ENCODE results near the gene VAT1. TPM values are rescaled to one million over a fixed set of nuclear protein-coding genes. Genes with fewer than 3 reads are reported as not detected.

Gene VAT1
- total and polyA plus RNA-seq, 9 of the 15 experiments (the other 6 are each of a cell fraction or from before 2014, with no cell fraction given): 29.4 to 153 (median 66.7) TPM

DNA sequence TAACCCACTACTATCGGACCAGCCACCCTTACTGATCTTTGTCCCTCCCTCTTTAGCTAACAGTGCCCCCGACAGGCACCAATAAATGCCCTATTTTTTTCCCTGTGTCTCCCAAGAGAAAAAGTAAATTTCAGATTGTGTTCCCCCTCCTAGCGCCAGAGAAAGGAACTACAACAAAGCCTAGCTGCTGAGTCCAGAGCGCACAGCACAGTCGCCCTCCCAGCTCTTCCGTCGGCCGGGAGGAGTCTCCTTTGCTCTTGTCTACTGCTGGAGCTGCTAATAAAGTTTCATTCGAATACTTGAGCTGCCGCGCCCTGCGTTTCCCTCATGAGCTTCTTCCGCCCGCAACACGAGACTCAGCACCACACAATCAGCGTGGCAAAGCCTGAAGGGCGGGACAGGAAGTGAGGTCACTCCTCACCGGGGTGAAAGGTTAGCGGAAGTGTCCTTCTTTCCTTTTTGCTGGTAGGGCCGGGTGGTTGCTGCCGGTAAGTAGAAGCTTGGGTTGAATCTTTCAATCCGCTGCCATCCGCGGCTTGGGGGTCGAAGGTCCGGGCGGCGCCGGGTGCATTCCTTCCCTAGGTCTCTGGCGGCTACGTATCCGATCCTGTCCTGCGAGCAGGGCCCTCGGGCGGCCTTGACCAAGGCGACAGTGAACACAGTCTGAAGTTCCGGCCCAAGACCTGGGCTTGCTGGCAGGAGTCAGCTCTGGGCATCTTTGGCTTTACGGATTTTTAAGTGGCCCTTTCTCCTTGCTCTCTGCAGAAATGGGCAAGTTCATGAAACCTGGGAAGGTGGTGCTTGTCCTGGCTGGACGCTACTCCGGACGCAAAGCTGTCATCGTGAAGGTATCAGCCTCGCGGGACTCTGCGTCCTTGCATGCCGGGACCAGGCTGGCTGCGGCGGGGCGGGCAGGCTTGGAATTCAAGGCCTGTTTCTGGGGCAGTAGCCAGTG lies 23.9 kb downstream of the VAT1 start, which contains the start of gene RPL27 (continued):
- TF ChIP-seq, protein P1, sequence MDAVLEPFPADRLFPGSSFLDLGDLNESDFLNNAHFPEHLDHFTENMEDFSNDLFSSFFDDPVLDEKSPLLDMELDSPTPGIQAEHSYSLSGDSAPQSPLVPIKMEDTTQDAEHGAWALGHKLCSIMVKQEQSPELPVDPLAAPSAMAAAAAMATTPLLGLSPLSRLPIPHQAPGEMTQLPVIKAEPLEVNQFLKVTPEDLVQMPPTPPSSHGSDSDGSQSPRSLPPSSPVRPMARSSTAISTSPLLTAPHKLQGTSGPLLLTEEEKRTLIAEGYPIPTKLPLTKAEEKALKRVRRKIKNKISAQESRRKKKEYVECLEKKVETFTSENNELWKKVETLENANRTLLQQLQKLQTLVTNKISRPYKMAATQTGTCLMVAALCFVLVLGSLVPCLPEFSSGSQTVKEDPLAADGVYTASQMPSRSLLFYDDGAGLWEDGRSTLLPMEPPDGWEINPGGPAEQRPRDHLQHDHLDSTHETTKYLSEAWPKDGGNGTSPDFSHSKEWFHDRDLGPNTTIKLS (IDR thresholded peaks at IDR 0.05; ENCODE audit: borderline replicate concordance, low read depth): peak; percentile 98
- no peak for TF ChIP-seq ZNF253 (CRISPR knock-in tag; conservative IDR thresholded peaks at IDR 0.05)
- TF ChIP-seq, protein P2, sequence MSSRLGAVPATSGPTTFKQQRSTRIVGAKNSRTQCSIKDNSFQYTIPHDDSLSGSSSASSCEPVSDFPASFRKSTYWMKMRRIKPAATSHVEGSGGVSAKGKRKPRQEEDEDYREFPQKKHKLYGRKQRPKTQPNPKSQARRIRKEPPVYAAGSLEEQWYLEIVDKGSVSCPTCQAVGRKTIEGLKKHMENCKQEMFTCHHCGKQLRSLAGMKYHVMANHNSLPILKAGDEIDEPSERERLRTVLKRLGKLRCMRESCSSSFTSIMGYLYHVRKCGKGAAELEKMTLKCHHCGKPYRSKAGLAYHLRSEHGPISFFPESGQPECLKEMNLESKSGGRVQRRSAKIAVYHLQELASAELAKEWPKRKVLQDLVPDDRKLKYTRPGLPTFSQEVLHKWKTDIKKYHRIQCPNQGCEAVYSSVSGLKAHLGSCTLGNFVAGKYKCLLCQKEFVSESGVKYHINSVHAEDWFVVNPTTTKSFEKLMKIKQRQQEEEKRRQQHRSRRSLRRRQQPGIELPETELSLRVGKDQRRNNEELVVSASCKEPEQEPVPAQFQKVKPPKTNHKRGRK (tag; IDR thresholded peaks at IDR 0.05): no peak
- TF ChIP-seq ZNF354B (CRISPR knock-in tag; IDR thresholded peaks at IDR 0.05): no peak
- TF ChIP-seq YBX1 (IDR thresholded peaks at IDR 0.05): no peak
- peak; percentile 82 for TF ChIP-seq L3MBTL2 (IDR thresholded peaks at IDR 0.05)
- TF ChIP-seq POU5F1 (IDR thresholded peaks at IDR 0.05; ENCODE audit: borderline replicate concordance, low read depth, low read length, partially characterized antibody): peak; percentile 69
- no peak for TF ChIP-seq ZNF57 (CRISPR knock-in tag; IDR thresholded peaks at IDR 0.05)
- TF ChIP-seq HMG20B (CRISPR knock-in tag; IDR thresholded peaks at IDR 0.05): no peak
- no peak for TF ChIP-seq ILF3 (IDR thresholded peaks at IDR 0.05; ENCODE audit: borderline replicate concordance)
- TF ChIP-seq GABPB2 (CRISPR knock-in tag; conservative IDR thresholded peaks at IDR 0.05): no peak
- peak; percentile 30; the same call in 1 of the 2 replicates for TF ChIP-seq ZBTB7A (IDR thresholded peaks at IDR 0.05; ENCODE audit: borderline replicate concordance, control insufficient read depth, low read depth, low read length)
- TF ChIP-seq TCFL5 (CRISPR knock-in tag; conservative IDR thresholded peaks at IDR 0.05): no peak
- TF ChIP-seq MEIS2 (IDR thresholded peaks at IDR 0.05; ENCODE audit: partially characterized antibody): peak; percentile 49
- TF ChIP-seq, protein P3, sequence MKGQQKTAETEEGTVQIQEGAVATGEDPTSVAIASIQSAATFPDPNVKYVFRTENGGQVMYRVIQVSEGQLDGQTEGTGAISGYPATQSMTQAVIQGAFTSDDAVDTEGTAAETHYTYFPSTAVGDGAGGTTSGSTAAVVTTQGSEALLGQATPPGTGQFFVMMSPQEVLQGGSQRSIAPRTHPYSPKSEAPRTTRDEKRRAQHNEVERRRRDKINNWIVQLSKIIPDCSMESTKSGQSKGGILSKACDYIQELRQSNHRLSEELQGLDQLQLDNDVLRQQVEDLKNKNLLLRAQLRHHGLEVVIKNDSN (CRISPR knock-in tag; IDR thresholded peaks at IDR 0.05): peak; percentile 69
- TF ChIP-seq, protein P4, sequence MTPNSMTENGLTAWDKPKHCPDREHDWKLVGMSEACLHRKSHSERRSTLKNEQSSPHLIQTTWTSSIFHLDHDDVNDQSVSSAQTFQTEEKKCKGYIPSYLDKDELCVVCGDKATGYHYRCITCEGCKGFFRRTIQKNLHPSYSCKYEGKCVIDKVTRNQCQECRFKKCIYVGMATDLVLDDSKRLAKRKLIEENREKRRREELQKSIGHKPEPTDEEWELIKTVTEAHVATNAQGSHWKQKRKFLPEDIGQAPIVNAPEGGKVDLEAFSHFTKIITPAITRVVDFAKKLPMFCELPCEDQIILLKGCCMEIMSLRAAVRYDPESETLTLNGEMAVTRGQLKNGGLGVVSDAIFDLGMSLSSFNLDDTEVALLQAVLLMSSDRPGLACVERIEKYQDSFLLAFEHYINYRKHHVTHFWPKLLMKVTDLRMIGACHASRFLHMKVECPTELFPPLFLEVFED (CRISPR knock-in tag; conservative IDR thresholded peaks at IDR 0.05): no peak
- TF ChIP-seq, protein P5, sequence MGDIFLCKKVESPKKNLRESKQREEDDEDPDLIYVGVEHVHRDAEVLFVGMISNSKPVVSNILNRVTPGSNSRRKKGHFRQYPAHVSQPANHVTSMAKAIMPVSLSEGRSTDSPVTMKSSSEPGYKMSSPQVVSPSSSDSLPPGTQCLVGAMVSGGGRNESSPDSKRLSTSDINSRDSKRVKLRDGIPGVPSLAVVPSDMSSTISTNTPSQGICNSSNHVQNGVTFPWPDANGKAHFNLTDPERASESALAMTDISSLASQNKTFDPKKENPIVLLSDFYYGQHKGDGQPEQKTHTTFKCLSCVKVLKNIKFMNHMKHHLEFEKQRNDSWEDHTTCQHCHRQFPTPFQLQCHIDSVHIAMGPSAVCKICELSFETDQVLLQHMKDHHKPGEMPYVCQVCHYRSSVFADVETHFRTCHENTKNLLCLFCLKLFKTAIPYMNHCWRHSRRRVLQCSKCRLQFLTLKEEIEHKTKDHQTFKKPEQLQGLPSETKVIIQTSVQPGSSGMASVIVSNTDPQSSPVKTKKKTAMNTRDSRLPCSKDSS (IDR thresholded peaks at IDR 0.05; ENCODE audit: low read depth, partially characterized antibody): no peak
- TF ChIP-seq EP400 (IDR thresholded peaks at IDR 0.05): peak; percentile 99
- TF ChIP-seq NFIX (CRISPR knock-in tag; IDR thresholded peaks at IDR 0.05; ENCODE audit: low read depth): no peak
- no peak for TF ChIP-seq PHB (CRISPR knock-in tag; IDR thresholded peaks at IDR 0.05)

All from K562 (cell line).